ENCODE measurements around the gene FTCD.

The FTCD gene

DNA sequence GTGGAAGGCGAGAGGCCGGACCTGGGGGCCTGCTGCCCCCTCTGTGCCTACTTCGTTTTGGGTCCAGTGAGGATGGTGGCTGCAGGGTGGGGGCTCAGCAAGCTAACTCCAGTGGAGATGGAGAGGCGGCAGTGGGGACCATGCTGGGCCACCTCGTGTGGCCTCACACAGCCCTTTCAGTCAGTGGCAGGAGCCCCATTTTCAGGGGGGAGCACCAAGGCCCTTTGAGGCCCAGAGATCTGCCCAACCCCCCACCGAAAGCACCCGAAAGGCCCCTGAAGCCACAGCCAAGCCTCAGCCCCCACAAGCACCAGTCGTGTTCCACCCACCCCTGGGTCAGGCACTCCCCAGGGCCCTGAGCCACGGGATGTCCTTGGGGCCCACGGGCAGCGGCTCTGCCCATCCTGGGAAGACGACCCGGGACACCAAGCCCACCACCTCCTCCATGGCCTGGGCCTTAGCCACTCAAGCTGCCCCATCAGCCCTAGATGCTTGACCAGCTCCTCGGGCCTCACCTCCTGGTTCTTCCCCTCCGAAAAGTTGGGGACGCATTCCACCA lies 345 bp downstream of the FTCD start:
- no peak overlapping the region for H3K27ac ChIP-seq (ENCODE audit: low read length)
- H3K36me3 ChIP-seq (ENCODE audit: insufficient read depth, low read length): no peaks in the 10 kb centered on the region
- DNase-seq: no peak
- no peaks in the 10 kb centered on the region for H3K79me2 ChIP-seq (ENCODE audit: insufficient read depth, low read length)
- no peak overlapping the region for H3K4me3 ChIP-seq (ENCODE audit: low read depth in 1 of 2, low read length in 2 of 2)
- no peak for ATAC-seq (ENCODE audit: insufficient read depth, low read depth)
- H3K4me1 ChIP-seq (ENCODE audit: insufficient read depth, low read length): no peaks in the 10 kb centered on the region
- TF ChIP-seq, protein P1, sequence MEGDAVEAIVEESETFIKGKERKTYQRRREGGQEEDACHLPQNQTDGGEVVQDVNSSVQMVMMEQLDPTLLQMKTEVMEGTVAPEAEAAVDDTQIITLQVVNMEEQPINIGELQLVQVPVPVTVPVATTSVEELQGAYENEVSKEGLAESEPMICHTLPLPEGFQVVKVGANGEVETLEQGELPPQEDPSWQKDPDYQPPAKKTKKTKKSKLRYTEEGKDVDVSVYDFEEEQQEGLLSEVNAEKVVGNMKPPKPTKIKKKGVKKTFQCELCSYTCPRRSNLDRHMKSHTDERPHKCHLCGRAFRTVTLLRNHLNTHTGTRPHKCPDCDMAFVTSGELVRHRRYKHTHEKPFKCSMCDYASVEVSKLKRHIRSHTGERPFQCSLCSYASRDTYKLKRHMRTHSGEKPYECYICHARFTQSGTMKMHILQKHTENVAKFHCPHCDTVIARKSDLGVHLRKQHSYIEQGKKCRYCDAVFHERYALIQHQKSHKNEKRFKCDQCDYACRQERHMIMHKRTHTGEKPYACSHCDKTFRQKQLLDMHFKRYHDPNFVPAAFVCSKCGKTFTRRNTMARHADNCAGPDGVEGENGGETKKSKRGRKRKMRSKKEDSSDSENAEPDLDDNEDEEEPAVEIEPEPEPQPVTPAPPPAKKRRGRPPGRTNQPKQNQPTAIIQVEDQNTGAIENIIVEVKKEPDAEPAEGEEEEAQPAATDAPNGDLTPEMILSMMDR (IDR thresholded peaks at IDR 0.05; ENCODE audit: borderline replicate concordance, extremely low read depth, low read length, poor library complexity, severe bottlenecking): no peak
- no peak for TF ChIP-seq EZH2 (IDR thresholded peaks at IDR 0.05; ENCODE audit: borderline replicate concordance, low read depth, low read length, severe bottlenecking)
- H3K9ac ChIP-seq (ENCODE audit: low read depth, low read length): no peak overlapping the region
- H3K9me3 ChIP-seq (ENCODE audit: insufficient read depth, low read length, severe bottlenecking): no peaks in the 10 kb centered on the region
- H3K4me2 ChIP-seq (ENCODE audit: insufficient read depth, low read length): no peak overlapping the region
- H3K27me3 ChIP-seq (ENCODE audit: insufficient read depth, low read length, poor library complexity): no peaks in the 10 kb centered on the region
- no peak overlapping the region for H2AFZ ChIP-seq (ENCODE audit: low read depth, low read length)
- peaks cover 3% of the 10 kb centered on the region; the same call in 1 of the 2 replicates for H4K20me1 ChIP-seq (ENCODE audit: insufficient read depth, low read length)

DNA sequence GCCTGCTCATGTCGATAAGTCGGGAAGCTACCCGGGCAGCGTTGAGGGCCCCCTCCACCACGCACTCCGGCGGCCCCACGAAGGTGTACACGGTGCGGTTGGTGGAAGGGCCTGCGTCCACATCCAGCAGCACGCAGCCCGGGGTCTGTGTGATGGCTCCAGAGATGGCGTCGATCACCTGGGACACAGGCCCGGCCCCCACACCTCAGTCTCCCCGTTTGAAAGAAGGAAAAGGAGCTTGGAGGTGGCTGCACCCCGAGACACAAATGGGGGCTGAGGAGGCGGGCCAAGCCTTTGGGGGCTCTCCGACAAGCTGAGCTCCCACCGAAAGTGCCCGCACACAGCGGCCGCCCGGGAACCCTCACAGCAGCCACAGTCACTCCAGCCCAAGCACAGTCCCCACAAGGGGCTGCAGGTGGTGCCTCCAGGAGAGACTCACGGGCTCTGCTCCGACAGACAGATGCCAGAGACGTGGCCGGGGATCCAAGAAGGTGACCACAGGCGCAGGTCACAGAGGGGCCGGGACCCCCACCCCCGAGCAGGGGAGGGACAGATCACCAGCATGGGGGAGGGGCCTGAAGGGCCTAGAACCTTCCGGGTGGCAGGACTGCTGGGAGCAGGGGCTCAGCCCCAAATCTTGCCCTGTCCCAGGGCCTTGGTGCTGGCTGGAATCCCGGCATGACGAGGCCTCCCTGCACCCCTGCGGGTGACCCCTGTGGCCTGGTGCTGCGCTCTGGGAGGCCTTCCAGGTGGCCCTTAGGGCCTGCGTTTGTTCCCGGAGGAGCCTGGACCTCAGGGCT lies 1.0 kb downstream of the FTCD start:
- no peak for ATAC-seq (ENCODE audit: insufficient read depth, low read depth)
- Histone ChIP-seq H3K36me3 (ENCODE audit: insufficient read depth, low read length) (no peaks in the 10 kb centered on the region), H3K79me2 (ENCODE audit: insufficient read depth, low read length) (no peaks in the 10 kb centered on the region), H2AFZ (ENCODE audit: low read depth, low read length) (no peak overlapping the region), H3K27ac (ENCODE audit: low read length) (no peak overlapping the region), H3K4me2 (ENCODE audit: insufficient read depth, low read length) (no peak overlapping the region), H4K20me1 (ENCODE audit: insufficient read depth, low read length) (peaks cover 3% of the 10 kb centered on the region; the same call in 1 of the 2 replicates), H3K9me3 (ENCODE audit: insufficient read depth, low read length, severe bottlenecking) (no peaks in the 10 kb centered on the region), H3K27me3 (ENCODE audit: insufficient read depth, low read length, poor library complexity) (no peaks in the 10 kb centered on the region), H3K4me3 (ENCODE audit: low read depth in 1 of 2, low read length in 2 of 2) (no peak overlapping the region), H3K9ac (ENCODE audit: low read depth, low read length) (no peak overlapping the region), H3K4me1 (ENCODE audit: insufficient read depth, low read length) (no peaks in the 10 kb centered on the region)
- TF ChIP-seq, protein P1 (IDR thresholded peaks at IDR 0.05; ENCODE audit: borderline replicate concordance, extremely low read depth, low read length, poor library complexity, severe bottlenecking): no peak
- no peak for TF ChIP-seq EZH2 (IDR thresholded peaks at IDR 0.05; ENCODE audit: borderline replicate concordance, low read depth, low read length, severe bottlenecking)
- DNase-seq: no peak

DNA sequence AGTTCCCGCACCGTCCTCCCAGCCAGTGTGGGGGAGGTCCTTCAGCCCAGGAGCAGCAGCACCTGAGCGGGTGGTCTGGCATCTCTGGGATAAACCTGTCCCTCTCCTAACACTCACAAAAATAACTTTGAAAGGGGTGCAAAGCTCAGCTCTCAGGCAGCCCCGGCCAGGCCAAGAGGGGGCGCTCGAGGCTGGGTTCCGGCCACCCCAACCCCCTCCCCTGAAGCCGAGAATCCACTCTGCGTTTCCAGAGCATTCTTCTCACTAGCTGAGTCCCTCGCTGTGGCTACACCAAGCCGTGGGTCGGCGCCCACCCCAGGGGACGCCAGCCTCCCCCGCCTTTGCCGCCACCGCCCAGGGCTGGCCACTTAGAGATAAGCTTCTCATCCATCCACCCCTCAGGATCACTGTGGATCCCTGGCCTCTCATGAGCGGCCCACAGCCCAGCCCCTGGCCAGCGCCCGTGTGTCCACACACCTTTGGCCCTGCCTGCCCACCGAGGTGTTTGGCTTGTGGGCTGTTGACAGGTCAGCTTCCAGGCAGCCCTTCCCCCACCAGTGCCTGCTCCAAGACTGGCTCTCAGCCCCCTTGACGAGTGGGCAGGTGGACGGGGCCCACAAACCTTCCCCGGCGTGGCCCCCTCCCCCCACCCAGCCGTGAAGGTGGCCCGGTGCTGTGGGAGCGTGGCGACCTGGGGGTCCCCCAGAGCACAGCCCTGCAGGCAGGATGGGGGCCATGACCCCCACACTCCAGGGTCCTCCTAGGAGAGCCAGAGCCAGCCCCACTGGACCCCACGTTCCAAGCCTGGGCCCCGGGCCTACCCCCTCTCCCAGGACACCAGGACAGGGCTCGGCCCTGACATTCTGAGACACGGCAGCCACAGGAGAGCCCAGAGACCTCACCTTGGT lies 1.9 kb downstream of the FTCD start:
- Histone ChIP-seq H3K79me2 (ENCODE audit: insufficient read depth, low read length) (no peaks in the 10 kb centered on the region), H4K20me1 (ENCODE audit: insufficient read depth, low read length) (peaks cover 3% of the 10 kb centered on the region; the same call in 1 of the 2 replicates), H3K27ac (ENCODE audit: low read length) (no peak overlapping the region), H2AFZ (ENCODE audit: low read depth, low read length) (no peak overlapping the region), H3K4me1 (ENCODE audit: insufficient read depth, low read length) (no peaks in the 10 kb centered on the region), H3K9me3 (ENCODE audit: insufficient read depth, low read length, severe bottlenecking) (no peaks in the 10 kb centered on the region), H3K36me3 (ENCODE audit: insufficient read depth, low read length) (no peaks in the 10 kb centered on the region), H3K9ac (ENCODE audit: low read depth, low read length) (no peak overlapping the region), H3K27me3 (ENCODE audit: insufficient read depth, low read length, poor library complexity) (no peaks in the 10 kb centered on the region), H3K4me3 (ENCODE audit: low read depth in 1 of 2, low read length in 2 of 2) (no peak overlapping the region), H3K4me2 (ENCODE audit: insufficient read depth, low read length) (no peak overlapping the region)
- TF ChIP-seq, protein P1 (IDR thresholded peaks at IDR 0.05; ENCODE audit: borderline replicate concordance, extremely low read depth, low read length, poor library complexity, severe bottlenecking): peak; percentile 48
- TF ChIP-seq EZH2 (IDR thresholded peaks at IDR 0.05; ENCODE audit: borderline replicate concordance, low read depth, low read length, severe bottlenecking): no peak
- DNase-seq: no peak
- peak; percentile 58 for ATAC-seq (ENCODE audit: insufficient read depth, low read depth)

Data from DND-41 (cell line).